SK-N-SH (cell line): ENCODE data around the gene CDH23. TPM values are rescaled to one million over a fixed set of nuclear protein-coding genes. Genes with fewer than 3 reads are reported as not detected.

ENCODE experiments used
- CTCF ChIA-PET: fragments of 300-600, 350-600 bp; formaldehyde crosslinking; extraction: SDS; loops from one replicate; lab custom pipeline; 2021; lab: Yijun Ruan, JAX
- POLR2A ChIA-PET: fragments of 350-600 bp; sonication (Branson Sonifier 250); formaldehyde crosslinking; extraction: SDS; loops from one replicate; lab custom pipeline; 2020; ENCODE audit warnings: antibody characterized with exemption, inconsistent platforms; lab: Yijun Ruan, JAX
- DNase-seq: peaks from one replicate; pipeline ENCODE4 v3.0.0; 2012
- H2AFZ ChIP-seq: fragments of 200-600 bp; sonication (generic); 2 replicates; pipeline ENCODE4 v1.8.1; 2016; ENCODE audit warnings: antibody characterized with exemption, mild to moderate bottlenecking, low read depth
- H3F3A ChIP-seq: fragments of 200-600 bp; sonication (generic); replicated peaks from 2 replicates; pipeline ENCODE3; 2016; ENCODE audit warnings: antibody characterized with exemption, mild to moderate bottlenecking; ENCODE audit not compliant: insufficient read depth
- H3K27ac ChIP-seq, 2 experiments: fragments of 200-500 bp in 1 of 2; fragments of 200-600 bp in 1 of 2; sonication (Bioruptor generic) in 1 of 2; sonication (generic), shearing (Covaris generic) in 1 of 2; 2 replicates each; pipeline versions ENCODE4 v1.5.1 to v1.6.1; 2014 to 2016; ENCODE audit warnings: low read depth in 2 of 2, inconsistent platforms in 1 of 2, low read length in 1 of 2, mild to moderate bottlenecking in 1 of 2, mixed read lengths in 1 of 2
- H3K27me3 ChIP-seq: fragments of 200-600 bp; sonication (generic), shearing (Covaris generic); 2 replicates; pipeline ENCODE4 v1.6.1; 2016; ENCODE audit warnings: mixed run types; ENCODE audit not compliant: insufficient read depth
- H3K36me3 ChIP-seq, 2 experiments: fragments of 200-500 bp in 1 of 2; fragments of 200-600 bp in 1 of 2; sonication (Bioruptor generic) in 1 of 2; sonication (generic) in 1 of 2; replicated peaks in 1 of 2; 2 replicates each; pipeline versions ENCODE3 to v1.5.1; 2014 to 2016; ENCODE audit warnings: low read length in 1 of 2, mild to moderate bottlenecking in 1 of 2; ENCODE audit not compliant: insufficient read depth in 2 of 2, control insufficient read depth in 1 of 2
- H3K4me1 ChIP-seq, 2 experiments: fragments of 200-500 bp in 1 of 2; fragments of 200-600 bp in 1 of 2; sonication (Bioruptor generic) in 1 of 2; sonication (generic), shearing (Covaris generic) in 1 of 2; 2 replicates each; pipeline versions ENCODE4 v1.5.1 to v1.6.1; 2014 to 2016; ENCODE audit warnings: low read depth in 1 of 2, low read length in 1 of 2, mixed run types in 1 of 2; ENCODE audit not compliant: insufficient read depth in 2 of 2, control insufficient read depth in 1 of 2
- H3K4me2 ChIP-seq: fragments of 200-600 bp; sonication (generic), shearing (Covaris generic); 2 replicates; pipeline ENCODE4 v1.6.1; 2017; ENCODE audit warnings: mixed run types
- H3K4me3 ChIP-seq, 2 experiments: fragments of 200-500 bp in 1 of 2; fragments of 200-600 bp in 1 of 2; sonication (Bioruptor generic) in 1 of 2; sonication (generic), shearing (Covaris generic) in 1 of 2; 2 replicates each; pipeline versions ENCODE4 v1.5.1 to v1.8.1; 2014 to 2016; ENCODE audit warnings: low read depth in 2 of 2, inconsistent platforms in 1 of 2, low read length in 1 of 2, mild to moderate bottlenecking in 1 of 2, mixed read lengths in 1 of 2, moderate library complexity in 1 of 2
- H3K79me2 ChIP-seq: fragments of 200-600 bp; sonication (generic); 2 replicates; pipeline ENCODE4 v1.8.1; 2017; ENCODE audit warnings: mild to moderate bottlenecking; ENCODE audit not compliant: insufficient read depth
- H3K9ac ChIP-seq: fragments of 200-600 bp; sonication (generic); 2 replicates; pipeline ENCODE4 v1.6.1; 2017; ENCODE audit warnings: mixed run types
- H3K9me2 ChIP-seq: fragments of 200-600 bp; sonication (generic); 2 replicates; pipeline ENCODE4 v1.6.1; 2017; ENCODE audit warnings: mixed run types
- H3K9me3 ChIP-seq: fragments of 200-600 bp; sonication (generic); 2 replicates; pipeline ENCODE4 v1.6.1; 2017; ENCODE audit warnings: mixed run types, mild to moderate bottlenecking, moderate library complexity
- H4K20me1 ChIP-seq: fragments of 200-600 bp; sonication (generic); 2 replicates; pipeline ENCODE4 v1.6.1; 2017; ENCODE audit warnings: mild to moderate bottlenecking, mixed run types; ENCODE audit not compliant: insufficient read depth
- FOSL2 ChIP-seq: IDR thresholded peaks from 2 replicates; pipeline ENCODE4 v1.4.0; 2012; ENCODE audit warnings: low read depth, mild to moderate bottlenecking, moderate library complexity, borderline replicate concordance
- GABPA ChIP-seq: IDR thresholded peaks from 2 replicates; pipeline ENCODE4 v1.4.0; 2012; ENCODE audit warnings: low read depth, mild to moderate bottlenecking
- MEF2A ChIP-seq: IDR thresholded peaks from 2 replicates; pipeline ENCODE4 v1.4.0; 2012; ENCODE audit warnings: low read depth, borderline replicate concordance
- MXI1 ChIP-seq: IDR thresholded peaks from 2 replicates; pipeline ENCODE4 v1.6.1; 2012; ENCODE audit warnings: mild to moderate bottlenecking, low read depth, low read length, improper control_type of control experiment
- NRF1 ChIP-seq: IDR thresholded peaks from 2 replicates; pipeline ENCODE4 v1.6.1; 2012; ENCODE audit warnings: low read depth, mild to moderate bottlenecking, low read length
- PBX3 ChIP-seq: IDR thresholded peaks from 2 replicates; pipeline ENCODE4; 2012
- RCOR1 ChIP-seq: fragments of 150-350 bp; IDR thresholded peaks from 2 replicates; pipeline ENCODE4 v1.6.1; 2017; ENCODE audit warnings: antibody characterized with exemption, low read length
- REST ChIP-seq: IDR thresholded peaks from 2 replicates; pipeline ENCODE4 v1.6.1; 2012; ENCODE audit warnings: mild to moderate bottlenecking, low read depth, low read length, moderate library complexity
- RXRA ChIP-seq: IDR thresholded peaks from 2 replicates; pipeline ENCODE4 v1.4.0; 2012; ENCODE audit warnings: low read depth, mild to moderate bottlenecking, borderline replicate concordance
- ZBTB33 ChIP-seq: IDR thresholded peaks from 2 replicates; pipeline ENCODE4 v1.4.0; 2012; ENCODE audit warnings: low read depth, borderline replicate concordance
- WGBS: methylation state at CpG from one replicate; pipeline ENCODE4 v1.1.6; 2017; ENCODE audit warnings: low lambda C conversion rate; 5-methylcytosine and 5-hydroxymethylcytosine counted together
- polyA plus RNA-seq, 3 experiments: library from polyadenylated mRNA; depleted of rRNA; stranded (reverse); fragments of >200 nt; gene quantifications; 2 replicates each; pipeline ENCODE4 v1.2.3, GENCODE V29; 2012

Gene CDH23
- polyA plus RNA-seq, 1 of the 3 experiments (the other 2 are of a cell fraction) = 0.03 TPM

DNA sequence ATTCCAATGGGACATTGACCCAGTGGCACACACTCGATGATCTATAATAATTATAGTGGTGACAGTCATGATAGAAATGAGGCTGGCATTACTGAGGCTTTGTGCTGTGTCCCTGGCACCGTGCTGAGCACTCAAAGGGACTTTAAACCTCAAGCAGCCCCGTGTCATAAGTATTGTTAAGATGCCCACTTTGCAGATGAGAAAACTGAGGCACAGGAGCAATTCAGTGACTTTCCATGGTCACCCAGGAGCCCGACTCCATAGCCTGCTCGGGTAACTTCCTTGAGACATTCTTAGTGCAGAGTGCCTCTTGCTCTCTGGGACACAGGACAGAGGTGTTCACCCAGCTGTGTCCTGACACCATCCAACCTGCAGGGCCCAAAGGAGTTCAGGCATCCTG lies 170.3 kb downstream of the CDH23 start:
- POLR2A ChIA-PET = no interaction called here
- H3F3A ChIP-seq = no peaks in the 10 kb centered on the region
- TF ChIP-seq RCOR1 = no peak
- TF ChIP-seq PBX3 = no peak
- no peak for TF ChIP-seq MEF2A
- TF ChIP-seq ZBTB33 = no peak
- TF ChIP-seq REST = no peak
- no peak for TF ChIP-seq FOSL2
- no peak for TF ChIP-seq RXRA
- TF ChIP-seq MXI1 = no peak
- TF ChIP-seq, all 33 proteins: peak for 0
- Histone ChIP-seq H2AFZ (no peak overlapping the region), H3K4me2 (no peak overlapping the region), H3K27ac (no peak overlapping the region), H3K9me2 (no peaks in the 10 kb centered on the region), H3K4me1 (no peaks in the 10 kb centered on the region; a peak in 2 of 4 replicates), H3K9ac (no peak overlapping the region), H3K9me3 (no peaks in the 10 kb centered on the region), H3K4me3 (no peak overlapping the region), H4K20me1 (peaks cover 3% of the 10 kb centered on the region; the same call in 1 of the 2 replicates), H3K27me3 (peaks cover 3% of the 10 kb centered on the region), H3K36me3 (no peaks in the 10 kb centered on the region), H3K79me2 (no peaks in the 10 kb centered on the region)
- no peak for DNase-seq
- CTCF ChIA-PET = interaction anchor here (1.2 to 11.4 kb wide), 7 partner anchors 12 to 185 kb away, joined by 3 to 223 read pairs (median 8); partner anchors contain the start of gene CDH23
- 56% methylated on average over 3 of the region's 5 CpGs for WGBS

DNA sequence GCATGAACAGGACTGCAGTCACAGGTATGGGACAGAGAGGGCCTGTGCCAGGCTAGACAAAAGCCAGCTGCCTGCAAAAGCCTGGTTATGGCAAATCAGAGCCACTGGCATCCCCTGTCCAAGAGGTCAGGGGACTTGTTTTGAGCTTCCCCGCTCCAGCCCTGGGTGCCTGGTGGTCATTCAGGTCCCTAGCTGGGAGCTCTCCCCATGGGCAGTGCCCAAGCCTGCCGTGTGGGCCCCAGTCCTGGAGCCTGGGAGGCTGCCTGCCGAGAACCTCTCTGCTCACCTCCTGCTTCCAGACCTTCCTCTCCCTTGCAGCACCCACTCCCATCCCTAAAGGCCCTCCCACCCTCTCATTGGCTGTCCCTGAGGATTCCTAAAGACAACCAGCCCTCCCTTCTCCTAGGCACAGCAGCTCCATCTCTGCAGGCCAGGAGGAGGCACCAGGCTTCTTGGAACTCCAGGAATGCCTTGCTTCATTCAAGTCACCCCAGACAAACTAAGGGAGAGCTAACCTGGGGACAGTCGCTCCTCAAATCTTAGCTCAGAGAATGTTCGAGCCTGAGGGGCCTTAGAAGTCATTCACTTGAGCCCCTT lies 172.3 kb downstream of the CDH23 start:
- Histone ChIP-seq H3K4me2 (no peak overlapping the region), H3K79me2 (no peaks in the 10 kb centered on the region), H3K9me2 (no peaks in the 10 kb centered on the region), H3F3A (no peaks in the 10 kb centered on the region), H3K27me3 (peaks cover 3% of the 10 kb centered on the region), H4K20me1 (peaks cover 3% of the 10 kb centered on the region; the same call in 1 of the 2 replicates), H3K9me3 (no peaks in the 10 kb centered on the region), H3K4me1 (no peaks in the 10 kb centered on the region; a peak in 2 of 4 replicates), H2AFZ (no peak overlapping the region), H3K4me3 (no peak overlapping the region), H3K36me3 (no peaks in the 10 kb centered on the region), H3K9ac (no peak overlapping the region), H3K27ac (no peak overlapping the region)
- WGBS = 66% methylated on average over 3 of the region's 5 CpGs
- DNase-seq = no peak
- TF ChIP-seq GABPA = no peak
- TF ChIP-seq NRF1 = no peak
- POLR2A ChIA-PET = no interaction called here
- CTCF ChIA-PET = interaction anchor here (0.7 to 11.4 kb wide), 38 partner anchors 9 to 259 kb away, joined by 3 to 223 read pairs (median 7); partner anchors contain the start of gene CDH23
